Measurements from ENCODE around the gene EPX.

- TF ChIP-seq CTCF (IDR thresholded peaks at IDR 0.05) (no peak), POLR2A (IDR thresholded peaks at IDR 0.05) (no peak)
Measured at GRCh38 chr17:58234512-58234911, 42.0 kb downstream of the EPX start.
